Pancreas (tissue), 10 donors: ENCODE measurements around the gene SF3B4. TPM values are rescaled to one million over a fixed set of nuclear protein-coding genes. Genes with fewer than 3 reads are reported as not detected.

Experiments used
- ATAC-seq, 4 donors: fragments of 200-7000 bp; cut with Tn5 transposase; one replicate each; pipeline versions ENCODE4 v1.8.0 to v1.9.1; 2020; ENCODE audit warnings: mild to moderate bottlenecking in 4 of 4, moderate library complexity in 4 of 4
- DNase-seq, 6 donors: peaks; one replicate each; pipeline ENCODE4 v3.0.0-alpha.2; 2020
- FAIRE-seq: peaks from 2 replicates; lab custom pipeline; 2012; peaks lifted over from hg19 to GRCh38; lab: Jason Lieb, UNC
- H3K27ac ChIP-seq, 4 donors: fragments of 200-600 bp; sonication (generic); 1 replicate in 3 of 4; 2 replicates in 1 of 4; pipeline versions ENCODE4 v1.5.0 to v1.8.0; 2020
- H3K27me3 ChIP-seq, 4 donors: fragments of 200-600 bp; one replicate each; pipeline ENCODE4 v1.8.0; 2021
- H3K36me3 ChIP-seq, 3 donors: fragments of 200-600 bp; sonication (generic) in 1 of 3; one replicate each; pipeline versions ENCODE4 v1.5.0 to v1.8.0; 2020 to 2021
- H3K4me1 ChIP-seq, 3 donors: fragments of 200-600 bp; one replicate each; pipeline ENCODE4 v1.8.0; 2021
- H3K4me3 ChIP-seq, 4 donors: fragments of 200-600 bp; sonication (generic) in 2 of 4; one replicate each; pipeline versions ENCODE4 v1.5.0 to v1.8.0; 2020 to 2021
- H3K9me3 ChIP-seq, 4 donors: fragments of 200-600 bp; one replicate each; pipeline ENCODE4 v1.8.0; 2021
- WGBS, 2 donors: extraction: QIAGEN DNeasy Blood & Tissue Kit; methylation state at CpG; one replicate each; pipeline ENCODE4 v1.1.7; 2013; 5-methylcytosine and 5-hydroxymethylcytosine counted together
- intact Hi-C, 3 donors: fragments of 100-400 bp; cut with DNase I; formaldehyde crosslinking; loops; one replicate each; pipeline versions ENCODE4 v1.11.1 to v1.14.2; 2022
- polyA plus RNA-seq, 2 donors: library from polyadenylated mRNA; stranded (reverse); fragments of 200-250 nt; gene quantifications; one replicate each; pipeline ENCODE4 v1.2.3, GENCODE V29; 2013
- total RNA-seq, 6 donors: library from RNA; stranded (reverse); fragmentation: NEBNext Ultra II Directional in 4 of 6; extraction: Animal tissue kit (Norgen Biotek cat#: 25700) in 4 of 6; gene quantifications; one replicate each; pipeline versions ENCODE4 v1.2.1 to v1.2.4, GENCODE V29; 2021 to 2023
- TF ChIP-seq, protein P1 (sequence below), 4 donors: fragments of 200-600 bp; sonication (generic) in 3 of 4; IDR thresholded peaks; one replicate each; pipeline versions ENCODE4 v1.5.0 to v1.8.0; 2021; ENCODE audit warnings: antibody characterized with exemption in 4 of 4
- donor health status: healthy with polysubstance abuse.
- donor health status: DM: no; HTN: no; CAD: no; lungs with moderate emphysema.
- donor health status: DM: no; HTN: no; CAD: no.
- donor health status: control.
- donor health status: control.
- donor health status: Bipolar disorder and iron deficiency.
- donor health status: DM: yes; HTN: yes; CAD: no.
- donor health status: DM: no; HTN: no; CAD: no.
- donor health status: DM: no; HTN: no; CAD: no.
- donor health status: DM: yes; HTN: yes; CAD: no.

Gene SF3B4, protein sequence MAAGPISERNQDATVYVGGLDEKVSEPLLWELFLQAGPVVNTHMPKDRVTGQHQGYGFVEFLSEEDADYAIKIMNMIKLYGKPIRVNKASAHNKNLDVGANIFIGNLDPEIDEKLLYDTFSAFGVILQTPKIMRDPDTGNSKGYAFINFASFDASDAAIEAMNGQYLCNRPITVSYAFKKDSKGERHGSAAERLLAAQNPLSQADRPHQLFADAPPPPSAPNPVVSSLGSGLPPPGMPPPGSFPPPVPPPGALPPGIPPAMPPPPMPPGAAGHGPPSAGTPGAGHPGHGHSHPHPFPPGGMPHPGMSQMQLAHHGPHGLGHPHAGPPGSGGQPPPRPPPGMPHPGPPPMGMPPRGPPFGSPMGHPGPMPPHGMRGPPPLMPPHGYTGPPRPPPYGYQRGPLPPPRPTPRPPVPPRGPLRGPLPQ
- total RNA-seq (10 to 100 TPM; 10.5 to 23.5 (median 19.3) TPM), polyA plus RNA-seq (10 to 100 TPM; 15.7 to 24.3 TPM)

DNA sequence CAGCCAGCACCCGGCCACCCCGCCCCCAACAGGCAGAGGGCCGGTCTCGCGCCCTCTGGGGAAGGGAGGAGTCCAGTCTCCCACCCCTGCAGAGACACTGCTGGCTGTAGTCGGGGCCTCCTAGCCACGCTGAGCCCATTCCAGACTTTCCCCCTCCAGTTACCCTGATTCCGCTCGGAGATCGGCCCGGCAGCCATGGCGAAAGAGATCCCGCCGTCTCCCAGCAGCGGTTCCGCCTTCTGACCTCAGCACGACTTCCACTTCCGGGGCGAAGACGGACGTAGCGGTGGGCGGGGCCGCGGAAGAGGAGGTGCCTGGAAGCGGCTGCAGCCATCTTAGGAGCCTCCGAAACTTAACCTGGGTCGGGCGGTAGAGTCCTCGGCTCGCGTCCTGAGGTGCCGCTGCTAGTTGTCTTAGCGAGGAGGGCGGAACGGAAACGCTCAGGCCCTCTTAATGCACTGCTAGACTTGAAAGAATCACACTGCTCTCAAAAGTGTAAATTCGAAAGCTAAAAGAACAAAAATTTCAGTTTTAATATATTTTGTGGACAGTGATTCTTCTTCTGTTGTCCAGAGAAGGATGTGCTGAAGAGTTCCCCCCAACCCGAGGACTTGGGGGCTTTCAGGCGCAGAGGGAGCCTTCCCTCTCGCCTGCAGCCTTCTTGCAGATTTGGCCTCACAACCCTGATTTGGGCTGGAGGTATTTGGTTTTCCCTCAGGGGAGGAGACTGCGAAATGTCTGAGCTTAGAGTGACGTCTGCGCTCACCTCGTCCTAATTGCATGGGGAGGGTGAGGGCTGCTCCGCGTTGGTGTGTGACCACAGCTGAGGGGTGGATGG, at the start of gene SF3B4:
SF3B4 (minus strand) TSS at position 241 of the 838 bp plus-strand sequence; CDS start at position 197, 44 bp downstream.
- Histone ChIP-seq H3K27ac (peak within 1 kb of the TSS; percentile 74 to 95 (median 90)), H3K27me3 (no peaks in the 10 kb centered on the region), H3K4me1 (peaks cover 8 to 22% (median 18%) of the 10 kb centered on the region in 3 donors), H3K9me3 (no peaks in the 10 kb centered on the region), H3K4me3 (peak within 1 kb of the TSS; percentile 60 to 79 (median 68)), H3K36me3 (peaks cover 0 to 38% (median 21%) of the 10 kb centered on the region in 3 donors)
- TF ChIP-seq, protein P1, sequence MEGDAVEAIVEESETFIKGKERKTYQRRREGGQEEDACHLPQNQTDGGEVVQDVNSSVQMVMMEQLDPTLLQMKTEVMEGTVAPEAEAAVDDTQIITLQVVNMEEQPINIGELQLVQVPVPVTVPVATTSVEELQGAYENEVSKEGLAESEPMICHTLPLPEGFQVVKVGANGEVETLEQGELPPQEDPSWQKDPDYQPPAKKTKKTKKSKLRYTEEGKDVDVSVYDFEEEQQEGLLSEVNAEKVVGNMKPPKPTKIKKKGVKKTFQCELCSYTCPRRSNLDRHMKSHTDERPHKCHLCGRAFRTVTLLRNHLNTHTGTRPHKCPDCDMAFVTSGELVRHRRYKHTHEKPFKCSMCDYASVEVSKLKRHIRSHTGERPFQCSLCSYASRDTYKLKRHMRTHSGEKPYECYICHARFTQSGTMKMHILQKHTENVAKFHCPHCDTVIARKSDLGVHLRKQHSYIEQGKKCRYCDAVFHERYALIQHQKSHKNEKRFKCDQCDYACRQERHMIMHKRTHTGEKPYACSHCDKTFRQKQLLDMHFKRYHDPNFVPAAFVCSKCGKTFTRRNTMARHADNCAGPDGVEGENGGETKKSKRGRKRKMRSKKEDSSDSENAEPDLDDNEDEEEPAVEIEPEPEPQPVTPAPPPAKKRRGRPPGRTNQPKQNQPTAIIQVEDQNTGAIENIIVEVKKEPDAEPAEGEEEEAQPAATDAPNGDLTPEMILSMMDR (IDR thresholded peaks at IDR 0.05): no peak
- DNase-seq (peak; percentile 95 to 98 (median 95)), FAIRE-seq (no peak), ATAC-seq (peak; percentile 99 to 100 (median 99))
- intact Hi-C loops: no loop called here
- 0 to 1% methylated on average over 39 to 47 of the region's 47 CpGs for WGBS, 2 donors

DNA sequence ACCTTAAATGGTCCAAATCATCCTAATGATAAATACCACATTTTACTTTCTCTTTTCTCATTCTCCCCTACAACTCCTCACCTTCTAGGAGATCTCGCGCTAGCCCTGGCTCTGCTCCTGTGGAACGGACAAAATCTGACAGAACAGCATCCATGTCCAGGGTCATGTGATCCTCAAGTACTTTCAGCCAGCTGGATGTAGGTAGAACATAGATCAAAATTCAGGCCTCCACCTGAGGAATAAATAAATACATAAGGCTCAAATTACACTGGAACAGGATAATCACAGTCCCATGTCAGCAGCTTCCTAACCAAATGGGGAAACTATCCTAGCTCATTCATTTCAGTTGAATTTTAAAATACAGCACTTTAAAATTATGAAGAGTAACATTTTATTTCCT, 49.7 kb upstream of the SF3B4 start:
- no peak for FAIRE-seq
- no peak for ATAC-seq
- Histone ChIP-seq H3K4me3 (no peak overlapping the region), H3K36me3 (peaks cover 0 to 24% (median 2%) of the 10 kb centered on the region in 3 donors), H3K9me3 (no peaks in the 10 kb centered on the region), H3K4me1 (peaks cover 0 to 5% (median 5%) of the 10 kb centered on the region in 3 donors), H3K27ac (no peak overlapping the region), H3K27me3 (no peaks in the 10 kb centered on the region)
- TF ChIP-seq, protein P1 (IDR thresholded peaks at IDR 0.05): no peak
- DNase-seq: no peak
- intact Hi-C loops: no loop called here
- 78 to 81% methylated on average over 3 of the region's 3 CpGs for WGBS, 2 donors

DNA sequence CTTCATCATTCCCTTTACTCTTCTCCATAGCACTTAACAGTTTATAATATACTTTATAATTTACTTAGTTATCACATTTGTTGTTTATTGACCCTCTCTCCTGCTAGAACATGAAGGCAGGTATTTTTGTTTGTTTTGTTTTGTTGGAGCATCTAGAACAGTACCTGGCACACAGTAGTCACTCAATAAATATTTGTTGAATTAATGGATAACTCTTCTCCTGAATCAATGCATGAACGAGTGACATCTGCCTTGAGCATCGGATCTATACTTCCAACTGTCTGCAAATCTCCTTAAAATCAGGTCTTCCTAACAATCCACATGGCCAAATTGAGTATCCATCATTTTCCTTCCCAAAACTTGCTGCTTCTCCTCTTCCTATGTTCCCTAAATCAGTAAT, 44.9 kb upstream of the SF3B4 start:
- H3K4me1 ChIP-seq: no peaks in the 10 kb centered on the region
- WGBS, 2 donors: 73 to 82% methylated on average over 2 of the region's 2 CpGs
- TF ChIP-seq, protein P1 (IDR thresholded peaks at IDR 0.05): no peak
- no peak overlapping the region for H3K4me3 ChIP-seq
- H3K27ac ChIP-seq: no peak overlapping the region
- peaks cover 0 to 41% (median 8%) of the 10 kb centered on the region in 3 donors for H3K36me3 ChIP-seq
- DNase-seq (no peak), FAIRE-seq (no peak), ATAC-seq (no peak)
- H3K27me3 ChIP-seq: no peaks in the 10 kb centered on the region
- intact Hi-C loops: no loop called here
- no peaks in the 10 kb centered on the region for H3K9me3 ChIP-seq

DNA sequence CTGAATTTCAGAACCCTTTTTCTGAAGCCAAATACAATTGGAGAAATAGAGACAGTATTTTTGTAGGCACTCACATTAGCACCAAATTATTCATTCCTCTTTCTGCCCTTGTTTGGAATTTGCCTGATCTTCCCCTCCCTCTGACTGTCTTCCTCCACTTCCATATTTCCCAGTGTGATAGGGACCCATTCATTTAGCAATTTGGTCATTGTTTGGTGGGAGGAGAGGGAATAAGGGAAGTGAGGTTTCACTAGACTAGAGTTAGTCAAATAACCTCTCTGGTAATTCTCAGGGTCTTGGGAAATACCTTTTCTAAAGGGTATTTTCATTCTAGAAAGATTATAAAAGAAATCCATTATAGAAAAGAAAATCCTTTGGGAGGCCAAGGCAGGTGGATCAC, 40.0 kb upstream of the SF3B4 start:
- FAIRE-seq (no peak), ATAC-seq (no peak), DNase-seq (no peak)
- Histone ChIP-seq H3K4me3 (no peak overlapping the region), H3K27me3 (no peaks in the 10 kb centered on the region), H3K27ac (no peak overlapping the region), H3K4me1 (no peaks in the 10 kb centered on the region), H3K9me3 (no peaks in the 10 kb centered on the region), H3K36me3 (peaks cover 0 to 25% (median 6%) of the 10 kb centered on the region in 3 donors)
- TF ChIP-seq, protein P1 (IDR thresholded peaks at IDR 0.05): no peak
- intact Hi-C loops: loop anchor here in 2 of 3 donors (10.0 kb wide), 2 partner anchors 77 to 207 kb away; no protein-coding TSS in a partner anchor
